H9 (cell line): ENCODE measurements around the gene RIC1. TPM values are rescaled to one million over a fixed set of nuclear protein-coding genes. Genes with fewer than 3 reads are reported as not detected.

Experiments used
- DNase-seq: peaks from one replicate; pipeline ENCODE4 v3.0.0-alpha.2; 2017
- H2AFZ ChIP-seq: one replicate; pipeline ENCODE4 v1.6.1; 2013; ENCODE audit warnings: mild to moderate bottlenecking, low read length, control low read depth, moderate library complexity
- H2AK5ac ChIP-seq: 2 replicates; pipeline ENCODE4 v1.6.1; 2013; ENCODE audit warnings: low read length, control low read depth, mixed read lengths; ENCODE audit not compliant: insufficient read length
- H2BK120ac ChIP-seq: one replicate; pipeline ENCODE4 v1.6.1; 2013; ENCODE audit warnings: low read depth, mild to moderate bottlenecking, low read length, control low read depth, inconsistent platforms; ENCODE audit not compliant: poor library complexity, severe bottlenecking
- H2BK12ac ChIP-seq: 2 replicates; pipeline ENCODE4 v1.6.1; 2013; ENCODE audit warnings: low read length, control low read depth, mixed read lengths, low read depth; ENCODE audit not compliant: insufficient read length
- H2BK15ac ChIP-seq: 2 replicates; pipeline ENCODE4 v1.6.1; 2013; ENCODE audit warnings: low read depth, low read length, control low read depth
- H2BK20ac ChIP-seq: one replicate; pipeline ENCODE4 v1.6.1; 2013; ENCODE audit warnings: low read depth, mild to moderate bottlenecking, low read length, control low read depth, inconsistent platforms; ENCODE audit not compliant: poor library complexity, severe bottlenecking
- H2BK5ac ChIP-seq: 2 replicates; pipeline ENCODE4 v1.6.1; 2013; ENCODE audit warnings: low read length, control low read depth, mixed read lengths; ENCODE audit not compliant: insufficient read length
- H3K14ac ChIP-seq: 2 replicates; pipeline ENCODE4 v1.6.1; 2013; ENCODE audit warnings: low read length, control low read depth; ENCODE audit not compliant: insufficient read depth
- H3K18ac ChIP-seq: 2 replicates; pipeline ENCODE4 v1.6.1; 2013; ENCODE audit warnings: low read depth, mild to moderate bottlenecking, mixed read lengths, low read length, control low read depth; ENCODE audit not compliant: insufficient read length
- H3K23ac ChIP-seq: 2 replicates; pipeline ENCODE4 v1.6.1; 2013; ENCODE audit warnings: low read length, control low read depth, mixed read lengths, low read depth; ENCODE audit not compliant: insufficient read length
- H3K23me2 ChIP-seq: 2 replicates; pipeline ENCODE4 v1.6.1; 2013; ENCODE audit warnings: low read depth, mild to moderate bottlenecking, mixed read lengths, low read length, control low read depth; ENCODE audit not compliant: insufficient read length, poor library complexity, severe bottlenecking
- H3K27ac ChIP-seq: 2 replicates; pipeline ENCODE4 v1.5.1; 2013; ENCODE audit warnings: low read length, control low read depth, mixed read lengths, low read depth; ENCODE audit not compliant: insufficient read length
- H3K27me3 ChIP-seq: 2 replicates; pipeline ENCODE4 v1.6.1; 2013; ENCODE audit warnings: low read length, control low read depth, inconsistent platforms; ENCODE audit not compliant: insufficient read depth
- H3K4ac ChIP-seq: 2 replicates; pipeline ENCODE4 v1.6.1; 2013; ENCODE audit warnings: low read depth, mild to moderate bottlenecking, control low read depth, inconsistent platforms, low read length, moderate library complexity
- H3K4me1 ChIP-seq: 2 replicates; pipeline ENCODE4 v1.6.1; 2013; ENCODE audit warnings: low read length, control low read depth, inconsistent platforms; ENCODE audit not compliant: insufficient read depth
- H3K4me2 ChIP-seq: 2 replicates; pipeline ENCODE4 v1.6.1; 2013; ENCODE audit warnings: low read length, control low read depth, mixed read lengths; ENCODE audit not compliant: insufficient read length, insufficient read depth
- H3K56ac ChIP-seq: 2 replicates; pipeline ENCODE4 v1.6.1; 2013; ENCODE audit warnings: low read depth, mild to moderate bottlenecking, mixed read lengths, low read length, control low read depth; ENCODE audit not compliant: insufficient read length
- H3K79me1 ChIP-seq: 2 replicates; pipeline ENCODE4 v1.6.1; 2013; ENCODE audit warnings: low read depth, mild to moderate bottlenecking, moderate library complexity, low read length, control low read depth, inconsistent platforms; ENCODE audit not compliant: insufficient read depth, poor library complexity, severe bottlenecking
- H3K79me2 ChIP-seq: 2 replicates; pipeline ENCODE4 v1.6.1; 2013; ENCODE audit warnings: low read length, control low read depth, inconsistent platforms; ENCODE audit not compliant: insufficient read depth
- H3K9ac ChIP-seq: 2 replicates; pipeline ENCODE4 v1.6.1; 2013; ENCODE audit warnings: low read length, control low read depth, mixed read lengths; ENCODE audit not compliant: insufficient read length; ENCODE audit errors: extremely low read depth
- H3K9me3 ChIP-seq: one replicate; pipeline ENCODE4 v1.6.1; 2013; ENCODE audit warnings: low read depth, low read length, inconsistent platforms; ENCODE audit not compliant: control insufficient read depth
- H3T11ph ChIP-seq: one replicate; pipeline ENCODE4 v1.6.1; 2013; ENCODE audit warnings: mild to moderate bottlenecking, low read length, control low read depth, inconsistent platforms
- H4K20me1 ChIP-seq: one replicate; pipeline ENCODE4 v1.6.1; 2013; ENCODE audit not compliant: control insufficient read depth, insufficient read length, insufficient read depth
- H4K5ac ChIP-seq: 2 replicates; pipeline ENCODE4 v1.6.1; 2013; ENCODE audit warnings: low read depth, mild to moderate bottlenecking, mixed read lengths, low read length, control low read depth; ENCODE audit not compliant: insufficient read length
- H4K8ac ChIP-seq: replicated peaks from 2 replicates; pipeline ENCODE4 v1.6.1; 2013; ENCODE audit warnings: low read length, control low read depth, mixed read lengths, low read depth; ENCODE audit not compliant: insufficient read length
- H4K91ac ChIP-seq: 2 replicates; pipeline ENCODE4 v1.6.1; 2013; ENCODE audit warnings: low read depth, mild to moderate bottlenecking, moderate library complexity, mixed read lengths, low read length, control low read depth; ENCODE audit not compliant: insufficient read length
- H3K27ac Mint-ChIP-seq, 3 experiments: 2 replicates in 2 of 3; 3 replicates in 1 of 3; pipeline ENCODE4 v1.8.0; 2020 to 2021; ENCODE audit warnings: mixed read lengths in 3 of 3, mild to moderate bottlenecking in 1 of 3, moderate library complexity in 1 of 3
- H3K27me3 Mint-ChIP-seq: 2 replicates; pipeline ENCODE4 v1.8.0; 2021; ENCODE audit warnings: low read depth, mild to moderate bottlenecking, moderate library complexity, mixed read lengths
- H3K36me3 Mint-ChIP-seq, 3 experiments: 2 replicates in 2 of 3; 3 replicates in 1 of 3; pipeline ENCODE4 v1.8.0; 2020 to 2021; ENCODE audit warnings: low read depth in 3 of 3, mixed read lengths in 3 of 3; ENCODE audit not compliant: insufficient read depth in 1 of 3
- H3K4me1 Mint-ChIP-seq, 2 experiments: 2 replicates each; pipeline ENCODE4 v1.8.0; 2020; ENCODE audit warnings: mixed read lengths in 2 of 2
- H3K4me3 Mint-ChIP-seq, 2 experiments: 2 replicates in 1 of 2; 3 replicates in 1 of 2; pipeline ENCODE4 v1.8.0; 2020 to 2021; ENCODE audit warnings: mild to moderate bottlenecking in 2 of 2, mixed read lengths in 2 of 2, moderate library complexity in 1 of 2
- H3K9me3 Mint-ChIP-seq, 2 experiments: 2 replicates in 1 of 2; 3 replicates in 1 of 2; pipeline ENCODE4 v1.8.0; 2020; ENCODE audit warnings: mild to moderate bottlenecking in 2 of 2, mixed read lengths in 2 of 2, moderate library complexity in 1 of 2
- CTCF ChIP-seq: fragments of 200-600 bp; sonication (generic); conservative IDR thresholded peaks from 3 replicates; pipeline ENCODE4 v1.8.0; 2021; ENCODE audit warnings: antibody characterized with exemption, mild to moderate bottlenecking
- WGBS: extraction: QIAGEN DNeasy Blood & Tissue Kit; methylation state at CpG from one replicate; pipeline ENCODE4 v1.1.7; 2013; ENCODE audit warnings: missing lambda C conversion rate, low lambda C conversion rate, mixed read lengths; ENCODE audit not compliant: insufficient read length; ENCODE audit errors: extremely low coverage; 5-methylcytosine and 5-hydroxymethylcytosine counted together
- total RNA-seq: library from RNA; stranded (reverse); gene quantifications from 2 replicates; pipeline ENCODE4 v1.2.1, GENCODE V29; 2021

Gene RIC1
- total RNA-seq, 1 experiment from 2014 or later = 13.7 TPM

GRCh38 chr9:5624655-5625054, 4.3 kb upstream of the RIC1 start:
- Histone ChIP-seq H4K8ac (no peak overlapping the region), H3K27ac (no peak overlapping the region), H3K27me3 (no peaks in the 10 kb centered on the region), H4K91ac (no peak overlapping the region), H4K5ac (no peak overlapping the region), H3K23ac (no peak overlapping the region), H3K23me2 (peaks cover 7% of the 10 kb centered on the region), H2BK20ac (no peak overlapping the region), H3T11ph (no peak overlapping the region), H3K14ac (no peak overlapping the region), H2AFZ (no peak overlapping the region), H3K4me2 (no peak overlapping the region), H3K18ac (no peak overlapping the region), H3K79me1 (no peaks in the 10 kb centered on the region), H2BK15ac (no peak overlapping the region), H3K79me2 (no peaks in the 10 kb centered on the region), H3K56ac (no peak overlapping the region), H2BK12ac (no peak overlapping the region), H4K20me1 (no peaks in the 10 kb centered on the region), H3K9ac (no peak overlapping the region), H3K9me3 (no peaks in the 10 kb centered on the region), H2BK5ac (no peak overlapping the region), H3K4ac (no peak overlapping the region), H3K4me1 (no peaks in the 10 kb centered on the region), H2AK5ac (no peak overlapping the region), H2BK120ac (no peak overlapping the region)
- Mint-ChIP-seq H3K9me3 (no peaks in the 10 kb centered on the region), H3K27ac (no peak overlapping the region; a peak in 1 of 7 replicates), H3K4me3 (no peak overlapping the region), H3K27me3 (no peaks in the 10 kb centered on the region), H3K36me3 (no peaks in the 10 kb centered on the region; a peak in 1 of 7 replicates), H3K4me1 (peaks cover 9% of the 10 kb centered on the region in 2 experiments)
- TF ChIP-seq CTCF = no peak
- DNase-seq = no peak
- no CpG with 5 or more reads among the region's 2 CpGs for WGBS
